HepG2 (cell line): Measurements from ENCODE around the gene GRIN2D. TPM values are rescaled to one million over a fixed set of nuclear protein-coding genes. Genes with fewer than 3 reads are reported as not detected.
A peak's percentile ranks its signal among the peaks of the same experiment; 100 is the strongest.
"Not testable (repeated sequence)": the region's sequence is repeated elsewhere in the genome, so short reads cannot be mapped to it uniquely, and the experiment has no call there.

Experiments
- ATAC-seq: fragments of 200-7000 bp; cut with Tn5 transposase; 3 replicates; pipeline ENCODE4 v1.9.1; 2020; ENCODE audit warnings: mild to moderate bottlenecking, moderate library complexity
- BruUV-seq: library from RNA; stranded (reverse); fragments of 400-500 nt; replicated peaks from 2 replicates; lab custom pipeline; 2021; lab: Mats Ljungman, UMichigan
- CTCF ChIA-PET: fragments of 300-600 bp; formaldehyde crosslinking; extraction: SDS; loops from one replicate; lab custom pipeline; 2021; ENCODE audit warnings: low total read pairs, inconsistent platforms, low intra/inter-chr PET ratio; lab: Yijun Ruan, JAX
- POLR2A ChIA-PET: fragments of 350-600 bp; sonication (Branson Sonifier 250); formaldehyde crosslinking; loops from one replicate; lab custom pipeline; 2020; ENCODE audit warnings: antibody characterized with exemption, inconsistent platforms; lab: Yijun Ruan, JAX
- DNase-seq: peaks from one replicate; pipeline ENCODE4 v3.0.0-alpha.2; 2015; ENCODE audit warnings: low spot score
- FAIRE-seq: peaks from 3 replicates; lab custom pipeline; 2011; peaks lifted over from hg19 to GRCh38; lab: Jason Lieb, UNC
- H2AFZ ChIP-seq: one replicate; pipeline ENCODE4 v1.6.1; 2011; ENCODE audit warnings: low read length, inconsistent platforms
- H3K27ac ChIP-seq: fragments of 300-600 bp; 3 replicates; pipeline ENCODE4 v1.8.0; 2011; ENCODE audit warnings: mixed run types, mild to moderate bottlenecking, mixed read lengths, low read length, inconsistent platforms; ENCODE audit not compliant: insufficient read depth; ENCODE audit errors: extremely low read length
- H3K27me3 ChIP-seq, 2 experiments: fragments of 200-600 bp in 1 of 2; 2 replicates in 1 of 2; 3 replicates in 1 of 2; pipeline versions ENCODE4 v1.6.0 to v1.8.0; 2011; ENCODE audit warnings: low read length in 2 of 2, mild to moderate bottlenecking in 2 of 2, moderate library complexity in 2 of 2, inconsistent platforms in 1 of 2; ENCODE audit not compliant: insufficient read depth in 2 of 2, control insufficient read depth in 1 of 2
- H3K36me3 ChIP-seq, 2 experiments: fragments of 200-600 bp in 1 of 2; replicated peaks in 1 of 2; 2 replicates in 1 of 2; 3 replicates in 1 of 2; pipeline versions ENCODE4 v1.5.1 to v1.8.0; 2011; ENCODE audit warnings: low read length in 2 of 2, inconsistent platforms in 1 of 2; ENCODE audit not compliant: insufficient read depth in 2 of 2, control insufficient read depth in 1 of 2
- H3K4me1 ChIP-seq: 2 replicates; pipeline ENCODE4 v1.5.1; 2012; ENCODE audit warnings: low read length, inconsistent platforms; ENCODE audit not compliant: insufficient read depth
- H3K4me2 ChIP-seq: 2 replicates; pipeline ENCODE4 v1.6.0; 2011; ENCODE audit warnings: low read depth, low read length, inconsistent platforms
- H3K4me3 ChIP-seq, 3 experiments: fragments of 200-600 bp in 1 of 3; sonication (generic), shearing (Covaris generic) in 1 of 3; replicated peaks in 1 of 3; 2 replicates each; pipeline ENCODE4 v1.5.1; 2011 to 2016; ENCODE audit warnings: low read length in 3 of 3, inconsistent platforms in 2 of 3, low read depth in 2 of 3, mild to moderate bottlenecking in 2 of 3, control low read depth in 1 of 3, mixed read lengths in 1 of 3; ENCODE audit not compliant: insufficient read depth in 1 of 3
- H3K79me2 ChIP-seq: one replicate; pipeline ENCODE4 v1.6.1; 2011; ENCODE audit warnings: low read length, inconsistent platforms; ENCODE audit not compliant: insufficient read depth
- H3K9ac ChIP-seq: 2 replicates; pipeline ENCODE4 v1.6.0; 2011; ENCODE audit warnings: mild to moderate bottlenecking, low read depth, low read length, inconsistent platforms; ENCODE audit not compliant: insufficient read depth
- H3K9me3 ChIP-seq: 2 replicates; pipeline ENCODE4 v1.5.1; 2012; ENCODE audit warnings: mild to moderate bottlenecking, low read length
- H4K20me1 ChIP-seq: 2 replicates; pipeline ENCODE4 v1.6.0; 2011; ENCODE audit warnings: inconsistent platforms, mild to moderate bottlenecking, low read length, moderate library complexity; ENCODE audit not compliant: insufficient read depth
- CREB1 ChIP-seq, 2 experiments: fragments of 450-650 bp in 1 of 2; IDR thresholded peaks; 2 replicates each; pipeline ENCODE4 v1.6.1; 2016 to 2017; ENCODE audit warnings: control low read depth in 1 of 2, mild to moderate bottlenecking in 1 of 2, missing compliant biosample characterization in 1 of 2, missing genetic modification characterization in 1 of 2
- GTF2F1 ChIP-seq: fragments of 150-350 bp; IDR thresholded peaks from 2 replicates; pipeline ENCODE4 v1.6.1; 2014; ENCODE audit warnings: low read length
- JDP2 ChIP-seq: sonication (generic); formaldehyde crosslinking; IDR thresholded peaks from 2 replicates; pipeline ENCODE4 v1.8.1; 2022; ENCODE audit warnings: missing genetic modification reagents, borderline replicate concordance
- SCMH1 ChIP-seq: sonication (generic); formaldehyde crosslinking; IDR thresholded peaks from 2 replicates; pipeline ENCODE4 v1.9.0; 2021; ENCODE audit warnings: missing genetic modification reagents, mild to moderate bottlenecking, borderline replicate concordance
- SMC3 ChIP-seq: IDR thresholded peaks from 2 replicates; pipeline ENCODE4 v1.6.1; 2011; ENCODE audit warnings: low read length, improper control_type of control experiment
- SP1 ChIP-seq, 2 experiments: fragments of 450-650 bp in 1 of 2; sonication (generic) in 1 of 2; formaldehyde crosslinking in 1 of 2; IDR thresholded peaks; 2 replicates each; pipeline versions ENCODE4 v1.4.0 to v1.6.1; 2016 to 2020; ENCODE audit warnings: missing genetic modification reagents in 1 of 2
- ZNF235 ChIP-seq: sonication (generic); formaldehyde crosslinking; IDR thresholded peaks from 2 replicates; pipeline ENCODE4 v1.8.1; 2023; ENCODE audit warnings: mild to moderate bottlenecking, missing genetic modification reagents, borderline replicate concordance
- ZNF292 ChIP-seq: sonication (generic); formaldehyde crosslinking; IDR thresholded peaks from 2 replicates; pipeline ENCODE4 v1.8.1; 2022; ENCODE audit warnings: mild to moderate bottlenecking, low read depth, missing genetic modification reagents, borderline replicate concordance
- ZNF546 ChIP-seq: sonication (generic); formaldehyde crosslinking; conservative IDR thresholded peaks from 2 replicates; pipeline ENCODE4 v1.8.1; 2023; ENCODE audit warnings: mild to moderate bottlenecking, missing genetic modification reagents
- ZNF549 ChIP-seq: sonication (generic); formaldehyde crosslinking; IDR thresholded peaks from 2 replicates; pipeline ENCODE4 v1.5.0; 2020; ENCODE audit warnings: missing genetic modification reagents
- ZNF772 ChIP-seq: sonication (generic); formaldehyde crosslinking; IDR thresholded peaks from 2 replicates; pipeline ENCODE4 v1.5.0; 2020; ENCODE audit warnings: mild to moderate bottlenecking, missing genetic modification reagents
- ZNF816 ChIP-seq: sonication (generic); formaldehyde crosslinking; IDR thresholded peaks from 2 replicates; pipeline ENCODE4 v1.8.0; 2022; ENCODE audit warnings: missing genetic modification reagents, mild to moderate bottlenecking, borderline replicate concordance
- ZSCAN22 ChIP-seq: sonication (generic); formaldehyde crosslinking; IDR thresholded peaks from 2 replicates; pipeline ENCODE4 v1.4.0; 2020; ENCODE audit warnings: mild to moderate bottlenecking, missing genetic modification reagents
- WGBS: methylation state at CpG from one replicate; pipeline ENCODE4 v1.1.6; 2017; ENCODE audit warnings: low lambda C conversion rate; 5-methylcytosine and 5-hydroxymethylcytosine counted together
- in situ Hi-C: cut with HindIII; loops from 2 replicates; pipeline ENCODE4 v1.10.0; 2017; ENCODE audit warnings: low pct_unique_long_range_greater_than_20kb; ENCODE audit not compliant: extremely low pct_ligation_motif_present
- intact Hi-C: fragments of 100-400 bp; cut with micrococcal nuclease; formaldehyde crosslinking; loops from one replicate; pipeline ENCODE4 v1.10.0; 2022; ENCODE audit not compliant: unreplicated experiment
- polyA plus RNA-seq, 8 experiments: library from polyadenylated mRNA; depleted of rRNA in 3 of 8; stranded (reverse) in 7 of 8; unstranded in 1 of 8; fragments of >200 nt; fragmentation: Illumina TruSeq in 4 of 8; extraction: Trizol in 4 of 8; gene quantifications; 2 replicates each; pipeline versions ENCODE4 v1.2.1 to v1.2.3, GENCODE V29; 2011 to 2016; ENCODE audit warnings: low read depth in 4 of 8, missing spikeins in 1 of 8, mixed read lengths in 1 of 8; ENCODE audit not compliant: insufficient read depth in 1 of 8
- total RNA-seq, 5 experiments: library from RNA; depleted of rRNA; stranded (reverse); fragments of >200 nt; fragmentation: Illumina TruSeq; extraction: Trizol; gene quantifications; 2 replicates each; pipeline ENCODE4 v1.2.3, GENCODE V29; 2016; ENCODE audit warnings: low read depth in 1 of 5

Gene GRIN2D
- total and polyA plus RNA-seq, 2 of the 13 experiments (the other 11 are each of a cell fraction or from before 2014, with no cell fraction given), result 0.02 to 0.13 TPM

- peak; percentile 94 for TF ChIP-seq ZSCAN22 (CRISPR knock-in tag)
- H3K9me3 ChIP-seq, H4K20me1 ChIP-seq, H3K9ac ChIP-seq, H3K27ac ChIP-seq, FAIRE-seq, BruUV-seq, H2AFZ ChIP-seq, DNase-seq, ATAC-seq: not testable (repeated sequence)
- Histone ChIP-seq H3K79me2 (peaks cover 16% of the 10 kb centered on the region), H3K36me3 (peaks cover 2 to 26% of the 10 kb centered on the region in 2 experiments), H3K4me1 (peaks cover 78% of the 10 kb centered on the region), H3K27me3 (peaks cover 10 to 38% of the 10 kb centered on the region in 2 experiments; a peak in 4 of 5 replicates), H3K4me3 (peak overlapping the region in 1 of 3 experiments; percentile 99; a peak in 1 of 6 replicates), H3K4me2 (peak overlapping the region; percentile 80)
- 29% methylated on average over 1 of the region's 1 CpG for WGBS
- intact Hi-C loops, result loop anchor here (5.0 kb wide), 2 partner anchors 40 to 70 kb away; a partner anchor contains a TSS
- ChIA-PET POLR2A (interaction anchor here (0.7 to 3.0 kb wide), 13 partner anchors 8 to 1379 kb away, joined by 3 to 44 read pairs (median 6); partner anchors contain the start of genes EMP3, GRWD1, SYNGR4 and TMEM143), CTCF (interaction anchor here (0.8 to 1.4 kb wide), 2 partner anchors 41 to 72 kb away, joined by 3 to 9 read pairs; no protein-coding TSS in a partner anchor)
- in situ Hi-C loops, result loop anchor here (5.0 kb wide), 2 partner anchors 40 to 75 kb away; no protein-coding TSS in a partner anchor
Observed at GRCh38 chr19:48392006-48392344, 1.5 kb upstream of the GRIN2D start.

- Histone ChIP-seq H3K79me2 (peaks cover 16% of the 10 kb centered on the region), H2AFZ (no peak overlapping the region), H3K27me3 (peaks cover 11 to 48% of the 10 kb centered on the region in 2 experiments), H3K9me3 (no peaks in the 10 kb centered on the region), H3K36me3 (peaks cover 0 to 15% of the 10 kb centered on the region in 2 experiments; a peak in 2 of 5 replicates), H4K20me1 (peaks cover 4% of the 10 kb centered on the region; the same call in 1 of the 2 replicates), H3K9ac (peak overlapping the region; percentile 46; the same call in 1 of the 2 replicates), H3K4me3 (peak overlapping the region; percentile 41 to 71 (median 56); a peak in 4 of 6 replicates), H3K4me2 (peak overlapping the region; percentile 88), H3K27ac (no peak overlapping the region), H3K4me1 (peaks cover 85% of the 10 kb centered on the region)
- ATAC-seq, result peak; percentile 2; the same call in 2 of the 3 replicates
- WGBS, result 40% methylated on average over 9 of the region's 15 CpGs
- in situ Hi-C loops, result loop anchor here (5.0 kb wide), 2 partner anchors 41 to 76 kb away; no protein-coding TSS in a partner anchor
- POLR2A ChIA-PET, result interaction anchor here (0.6 to 1.8 kb wide), 3 partner anchors 29 to 68 kb away, joined by 3 to 6 read pairs (median 3); partner anchors contain the start of genes SYNGR4 and TMEM143
- FAIRE-seq, result no peak
- DNase-seq, result no peak
- CTCF ChIA-PET, result no interaction called here
- TF ChIP-seq ZNF772 (CRISPR knock-in tag) (no peak), ZNF549 (CRISPR knock-in tag) (no peak), JDP2 (CRISPR knock-in tag) (no peak), ZNF546 (CRISPR knock-in tag) (no peak), SMC3 (no peak), ZNF816 (CRISPR knock-in tag) (no peak), GTF2F1 (no peak), SCMH1 (CRISPR knock-in tag) (no peak), CREB1 (IDR thresholded peaks at IDR 0.05) (no peak), CREB1 (CRISPR knock-in tag; IDR thresholded peaks at IDR 0.05) (no peak), ZNF292 (CRISPR knock-in tag) (no peak), ZNF235 (CRISPR knock-in tag) (no peak), SP1 (IDR thresholded peaks at IDR 0.05) (no peak), SP1 (CRISPR knock-in tag; IDR thresholded peaks at IDR 0.05) (no peak)
- no TSS peak for BruUV-seq
- intact Hi-C loops, result loop anchor here (5.0 kb wide), 2 partner anchors 41 to 71 kb away; a partner anchor contains a TSS
Observed at GRCh38 chr19:48392860-48393558, 459 bp upstream of the GRIN2D start.
